ENCODE data around the gene MTX1. TPM values are rescaled to one million over a fixed set of nuclear protein-coding genes. Genes with fewer than 3 reads are reported as not detected.
"Not testable (repeated sequence)": the region's sequence is repeated elsewhere in the genome, so short reads cannot be mapped to it uniquely, and the experiment has no call there.

The MTX1 gene
- total RNA-seq, 1 experiment from 2014 or later: 49.5 TPM

- Histone ChIP-seq H3K79me2 (ENCODE audit: low read length) (no peaks in the 10 kb centered on the region), H4K20me1 (ENCODE audit: insufficient read depth, low read depth, low read length) (no peaks in the 10 kb centered on the region), H3K4me1 (ENCODE audit: low read length) (peaks cover 20% of the 10 kb centered on the region), H2AFZ (ENCODE audit: low read length) (0 out of 2 replicates have a peak overlapping the region, but pooled peaks have one; percentile 19), H3K9ac (ENCODE audit: low read length) (no peak overlapping the region), H3K9me2 (replicated peaks; ENCODE audit: insufficient read depth, low read length) (no peaks in the 10 kb centered on the region), H3K4me3 (ENCODE audit: low read length) (no peak overlapping the region), H3K27ac (ENCODE audit: low read length) (no peak overlapping the region), H3K27me3 (ENCODE audit: low read length) (no peaks in the 10 kb centered on the region), H3K9me3 (ENCODE audit: low read length) (no peaks in the 10 kb centered on the region), H3K4me2 (ENCODE audit: low read depth, low read length, poor library complexity, severe bottlenecking) (no peak overlapping the region), H3K36me3 (ENCODE audit: insufficient read depth, low read length) (no peaks in the 10 kb centered on the region)
- DNase-seq: peak; percentile 76
Measured at GRCh38 chr1:155218854-155219591, 10.5 kb downstream of the MTX1 start.

DNA sequence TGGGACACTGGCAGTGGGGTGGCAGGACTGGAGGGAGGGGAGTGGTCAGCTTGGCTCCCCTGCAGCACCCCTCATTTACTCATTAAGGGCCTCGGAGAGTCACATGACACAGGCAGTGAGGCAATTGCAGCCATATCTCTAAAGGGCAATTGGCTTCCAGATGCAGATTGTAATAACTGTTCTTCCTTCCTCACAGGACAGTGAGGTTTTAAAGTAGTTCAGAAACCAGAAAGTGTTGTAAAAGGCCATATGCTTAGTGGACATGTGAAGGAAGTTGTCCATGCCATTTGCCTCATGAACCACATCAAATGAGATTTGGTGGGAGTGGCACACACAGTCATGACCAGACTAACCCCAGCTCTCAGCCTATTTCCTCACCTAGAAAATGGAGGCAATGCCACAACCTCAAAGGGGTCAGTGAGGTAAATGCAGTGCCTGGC, 11.1 kb downstream of the MTX1 start:
- Histone ChIP-seq H3K9me3 (ENCODE audit: low read length) (no peaks in the 10 kb centered on the region), H3K79me2 (ENCODE audit: low read length) (no peaks in the 10 kb centered on the region), H2AFZ (ENCODE audit: low read length) (0 out of 2 replicates have a peak overlapping the region, but pooled peaks have one; percentile 19), H3K27ac (ENCODE audit: low read length) (no peak overlapping the region), H3K27me3 (ENCODE audit: low read length) (no peaks in the 10 kb centered on the region), H3K36me3 (ENCODE audit: insufficient read depth, low read length) (no peaks in the 10 kb centered on the region), H3K9ac (ENCODE audit: low read length) (no peak overlapping the region), H3K4me3 (ENCODE audit: low read length) (no peak overlapping the region), H3K4me2 (ENCODE audit: low read depth, low read length, poor library complexity, severe bottlenecking) (no peak overlapping the region), H3K4me1 (ENCODE audit: low read length) (peaks cover 26% of the 10 kb centered on the region), H4K20me1 (ENCODE audit: insufficient read depth, low read depth, low read length) (no peaks in the 10 kb centered on the region), H3K9me2 (replicated peaks; ENCODE audit: insufficient read depth, low read length) (no peaks in the 10 kb centered on the region)
- DNase-seq: peak; percentile 61

DNA sequence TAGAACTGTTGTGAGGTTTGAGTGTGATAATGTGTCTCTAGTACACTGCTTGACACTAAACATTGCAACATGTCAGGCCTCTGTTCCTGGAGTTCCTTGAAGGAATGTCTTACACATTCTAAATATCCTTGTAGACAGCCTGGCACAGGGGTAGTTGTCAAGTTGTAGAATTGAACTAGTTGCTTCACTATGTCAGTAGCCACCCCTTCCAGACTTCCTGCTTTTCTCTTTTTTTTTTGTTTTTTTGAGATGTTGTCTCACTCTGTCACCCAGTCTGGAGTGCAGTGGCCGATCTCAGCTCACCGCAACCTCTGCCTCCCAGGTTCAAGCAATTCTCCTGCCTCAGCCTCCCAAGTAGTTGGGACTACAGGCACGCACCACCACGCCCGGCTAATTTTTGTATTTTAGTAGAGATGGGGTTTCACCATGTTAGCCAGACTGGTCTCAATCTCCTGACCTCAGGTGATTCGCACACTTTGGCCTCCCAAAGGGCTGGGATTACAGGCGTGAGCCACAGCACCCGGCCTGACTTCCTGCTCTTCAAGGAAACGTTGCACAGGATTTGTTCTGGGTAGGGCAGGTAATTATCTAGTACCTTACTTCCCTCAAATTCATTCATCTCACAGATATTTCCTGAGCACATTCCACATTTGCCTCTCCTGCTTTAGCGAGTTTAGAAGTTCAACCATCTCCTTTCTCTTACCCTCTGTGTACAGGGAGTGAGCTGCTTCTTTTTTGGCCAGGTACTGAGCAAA, 11.9 kb downstream of the MTX1 start:
- not testable (repeated sequence) for H3K79me2 ChIP-seq (ENCODE audit: low read length); H3K4me2 ChIP-seq (ENCODE audit: low read depth, low read length, poor library complexity, severe bottlenecking); H3K27me3 ChIP-seq (ENCODE audit: low read length); H3K9me2 ChIP-seq (replicated peaks; ENCODE audit: insufficient read depth, low read length); H3K27ac ChIP-seq (ENCODE audit: low read length); H3K4me3 ChIP-seq (ENCODE audit: low read length); H3K9me3 ChIP-seq (ENCODE audit: low read length); H3K9ac ChIP-seq (ENCODE audit: low read length); DNase-seq; H2AFZ ChIP-seq (ENCODE audit: low read length); H4K20me1 ChIP-seq (ENCODE audit: insufficient read depth, low read depth, low read length); H3K36me3 ChIP-seq (ENCODE audit: insufficient read depth, low read length)
- peaks cover 34% of the 10 kb centered on the region for H3K4me1 ChIP-seq (ENCODE audit: low read length)

DNA sequence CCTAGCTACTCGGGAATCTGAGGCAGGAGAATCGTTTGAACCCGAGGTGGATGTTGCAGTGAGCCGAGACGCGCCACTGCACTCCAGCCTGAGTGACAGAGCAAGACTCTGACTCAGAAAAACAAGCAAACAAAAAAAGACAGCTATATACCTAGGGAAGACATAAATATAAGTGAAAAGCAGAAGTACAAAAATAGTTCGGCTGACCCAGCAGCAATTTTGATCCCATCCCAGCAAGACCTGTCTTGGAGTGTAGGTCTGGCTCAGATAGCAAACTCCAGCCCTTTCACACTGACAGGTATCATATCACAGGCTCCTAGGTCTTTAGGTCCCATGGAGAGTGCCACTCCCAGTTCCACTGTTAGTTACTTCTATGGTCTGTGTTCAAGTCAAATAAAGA, 14.6 kb downstream of the MTX1 start:
- peak; percentile 72 for DNase-seq
- Histone ChIP-seq H3K79me2 (ENCODE audit: low read length) (peaks cover 18% of the 10 kb centered on the region), H3K36me3 (ENCODE audit: insufficient read depth, low read length) (no peaks in the 10 kb centered on the region), H3K27ac (ENCODE audit: low read length) (peak overlapping the region; percentile 92), H3K4me3 (ENCODE audit: low read length) (peak overlapping the region; percentile 33; the same call in 1 of the 2 replicates), H4K20me1 (ENCODE audit: insufficient read depth, low read depth, low read length) (no peaks in the 10 kb centered on the region), H3K4me2 (ENCODE audit: low read depth, low read length, poor library complexity, severe bottlenecking) (peak overlapping the region; percentile 95), H3K9me2 (replicated peaks; ENCODE audit: insufficient read depth, low read length) (no peaks in the 10 kb centered on the region), H3K4me1 (ENCODE audit: low read length) (peaks cover 50% of the 10 kb centered on the region), H3K9me3 (ENCODE audit: low read length) (no peaks in the 10 kb centered on the region), H2AFZ (ENCODE audit: low read length) (no peak overlapping the region), H3K9ac (ENCODE audit: low read length) (peak overlapping the region; percentile 40), H3K27me3 (ENCODE audit: low read length) (no peaks in the 10 kb centered on the region)

DNA sequence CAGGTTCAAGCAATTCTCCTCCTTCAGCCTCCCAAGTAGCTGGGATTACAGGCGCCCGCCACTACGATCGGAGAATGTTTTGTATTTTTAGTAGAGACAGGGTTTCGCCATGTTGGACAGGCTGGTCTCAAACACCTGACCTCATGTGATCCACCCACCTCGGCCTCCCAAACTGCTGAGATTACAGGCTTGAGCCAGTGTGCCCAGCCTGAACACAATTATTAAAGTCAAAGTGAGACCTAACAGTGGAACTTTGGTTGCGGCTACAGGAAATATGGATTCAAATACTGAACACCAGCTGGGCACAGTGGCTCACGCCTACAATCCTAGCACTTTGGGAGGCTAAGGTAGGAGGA, 16.9 kb downstream of the MTX1 start:
- not testable (repeated sequence) for H2AFZ ChIP-seq (ENCODE audit: low read length); H3K9me3 ChIP-seq (ENCODE audit: low read length); DNase-seq; H3K9me2 ChIP-seq (replicated peaks; ENCODE audit: insufficient read depth, low read length); H3K27me3 ChIP-seq (ENCODE audit: low read length); H4K20me1 ChIP-seq (ENCODE audit: insufficient read depth, low read depth, low read length); H3K36me3 ChIP-seq (ENCODE audit: insufficient read depth, low read length)
- peak overlapping the region; percentile 95 for H3K4me2 ChIP-seq (ENCODE audit: low read depth, low read length, poor library complexity, severe bottlenecking)
- peaks cover 49% of the 10 kb centered on the region for H3K4me1 ChIP-seq (ENCODE audit: low read length)
- H3K27ac ChIP-seq (ENCODE audit: low read length): peak overlapping the region; percentile 92
- peak overlapping the region; percentile 85; the same call in 1 of the 2 replicates for H3K4me3 ChIP-seq (ENCODE audit: low read length)
- H3K9ac ChIP-seq (ENCODE audit: low read length): peak overlapping the region; percentile 93
- peaks cover 18% of the 10 kb centered on the region for H3K79me2 ChIP-seq (ENCODE audit: low read length)

DNA sequence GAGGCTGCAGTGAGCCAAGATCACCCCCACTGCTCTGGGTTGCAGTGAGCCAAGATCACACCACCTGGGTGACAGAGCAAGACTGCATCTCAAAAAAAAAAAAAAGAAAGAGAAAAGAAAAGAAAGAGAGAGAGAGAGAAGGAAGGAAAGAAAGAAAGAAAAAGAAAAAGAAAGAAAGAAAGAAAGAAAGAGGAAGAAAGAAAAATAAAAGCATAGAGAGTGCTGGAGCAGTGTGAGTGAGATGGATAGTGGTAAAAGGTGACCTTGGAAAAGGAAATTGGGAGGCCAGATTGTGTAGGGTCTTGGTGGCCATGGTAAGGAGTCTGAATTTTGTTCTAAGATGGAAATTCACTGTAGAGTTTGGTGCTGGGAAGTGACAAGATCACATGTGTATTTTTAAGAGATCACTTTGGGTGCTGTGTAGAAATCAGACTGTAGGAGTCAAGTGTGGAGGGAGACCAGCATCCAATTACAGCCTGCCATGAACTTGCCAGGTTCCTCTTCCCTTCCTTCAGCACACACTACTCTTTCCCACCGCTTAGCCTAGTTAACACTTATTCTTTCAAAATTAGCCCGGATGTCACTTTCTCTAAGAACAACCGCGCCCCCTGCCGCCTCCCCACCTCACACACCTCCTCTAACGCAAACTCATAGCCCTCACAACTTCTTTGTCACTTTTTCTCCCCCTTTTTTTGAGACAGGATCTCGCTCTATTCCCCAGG, 17.9 kb downstream of the MTX1 start:
- peak overlapping the region; percentile 85 for H3K4me3 ChIP-seq (ENCODE audit: low read length)
- no peak overlapping the region for H2AFZ ChIP-seq (ENCODE audit: low read length)
- peaks cover 49% of the 10 kb centered on the region for H3K4me1 ChIP-seq (ENCODE audit: low read length)
- peak overlapping the region; percentile 92 for H3K27ac ChIP-seq (ENCODE audit: low read length)
- peak; percentile 94 for DNase-seq
- H3K9me3 ChIP-seq (ENCODE audit: low read length): no peaks in the 10 kb centered on the region
- peaks cover 18% of the 10 kb centered on the region for H3K79me2 ChIP-seq (ENCODE audit: low read length)
- no peaks in the 10 kb centered on the region for H4K20me1 ChIP-seq (ENCODE audit: insufficient read depth, low read depth, low read length)
- no peaks in the 10 kb centered on the region for H3K36me3 ChIP-seq (ENCODE audit: insufficient read depth, low read length)
- peak overlapping the region; percentile 93 for H3K9ac ChIP-seq (ENCODE audit: low read length)
- no peaks in the 10 kb centered on the region for H3K27me3 ChIP-seq (ENCODE audit: low read length)
- no peaks in the 10 kb centered on the region for H3K9me2 ChIP-seq (replicated peaks; ENCODE audit: insufficient read depth, low read length)
- peak overlapping the region; percentile 95 for H3K4me2 ChIP-seq (ENCODE audit: low read depth, low read length, poor library complexity, severe bottlenecking)

DNA sequence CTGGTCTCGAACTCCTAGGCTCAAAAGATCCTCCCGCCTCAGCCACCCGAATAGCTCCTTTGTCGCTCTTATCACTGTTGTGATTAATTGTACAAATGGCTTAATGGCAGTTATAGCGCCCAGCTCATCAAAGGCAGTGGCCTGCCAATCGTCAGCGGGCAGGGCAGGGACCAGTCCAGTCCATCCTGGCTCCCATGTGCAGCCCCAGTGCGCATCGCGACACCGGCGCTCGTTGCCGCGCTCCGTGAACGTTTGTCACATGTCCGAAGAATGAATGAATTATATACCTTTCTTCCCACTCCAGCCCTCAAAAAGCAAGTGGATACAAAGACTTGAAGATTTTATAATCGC, 18.4 kb downstream of the MTX1 start:
- H3K36me3 ChIP-seq (ENCODE audit: insufficient read depth, low read length): no peaks in the 10 kb centered on the region
- peaks cover 49% of the 10 kb centered on the region for H3K4me1 ChIP-seq (ENCODE audit: low read length)
- peak overlapping the region; percentile 85 for H3K4me3 ChIP-seq (ENCODE audit: low read length)
- no peaks in the 10 kb centered on the region for H3K9me2 ChIP-seq (replicated peaks; ENCODE audit: insufficient read depth, low read length)
- H2AFZ ChIP-seq (ENCODE audit: low read length): no peak overlapping the region
- H3K4me2 ChIP-seq (ENCODE audit: low read depth, low read length, poor library complexity, severe bottlenecking): peak overlapping the region; percentile 95
- no peaks in the 10 kb centered on the region for H3K27me3 ChIP-seq (ENCODE audit: low read length)
- H3K9ac ChIP-seq (ENCODE audit: low read length): peak overlapping the region; percentile 93
- peaks cover 18% of the 10 kb centered on the region for H3K79me2 ChIP-seq (ENCODE audit: low read length)
- no peaks in the 10 kb centered on the region for H4K20me1 ChIP-seq (ENCODE audit: insufficient read depth, low read depth, low read length)
- no peaks in the 10 kb centered on the region for H3K9me3 ChIP-seq (ENCODE audit: low read length)
- H3K27ac ChIP-seq (ENCODE audit: low read length): peak overlapping the region; percentile 92
- peak; percentile 79 for DNase-seq

Data from Karpas-422 (cell line).